Muscle layer of duodenum (tissue), 2 donors: Measurements from ENCODE around the gene ANKRD27.
"Not testable (repeated sequence)": the region's sequence is repeated elsewhere in the genome, so short reads cannot be mapped to it uniquely, and the experiment has no call there.

ENCODE experiments used
- H3K27ac ChIP-seq: one replicate; pipeline ENCODE4 v1.7.0; 2013; ENCODE audit warnings: mild to moderate bottlenecking, low read length
- H3K27me3 ChIP-seq: one replicate; pipeline ENCODE4 v1.7.0; 2013; ENCODE audit warnings: low read depth, mild to moderate bottlenecking, control low read depth, low read length
- H3K36me3 ChIP-seq, 2 donors: one replicate each; pipeline ENCODE4 v1.7.0; 2013; ENCODE audit warnings: low read length in 2 of 2, control low read depth in 1 of 2, mild to moderate bottlenecking in 1 of 2; ENCODE audit not compliant: insufficient read depth in 2 of 2, control insufficient read depth in 1 of 2
- H3K4me1 ChIP-seq, 2 donors: one replicate each; pipeline ENCODE4 v1.7.0; 2013; ENCODE audit warnings: low read length in 2 of 2, mild to moderate bottlenecking in 2 of 2, control low read depth in 1 of 2, moderate library complexity in 1 of 2; ENCODE audit not compliant: insufficient read depth in 2 of 2, control insufficient read depth in 1 of 2
- H3K4me3 ChIP-seq, 2 donors: one replicate each; pipeline ENCODE4 v1.7.0; 2013; ENCODE audit warnings: low read length in 2 of 2, low read depth in 1 of 2, mild to moderate bottlenecking in 1 of 2
- H3K9me3 ChIP-seq, 2 donors: one replicate each; pipeline ENCODE4 v1.7.0; 2013; ENCODE audit warnings: low read length in 2 of 2, control low read depth in 1 of 2, mild to moderate bottlenecking in 1 of 2; ENCODE audit not compliant: control insufficient read depth in 1 of 2
- donor health status: healthy.

Gene ANKRD27

DNA sequence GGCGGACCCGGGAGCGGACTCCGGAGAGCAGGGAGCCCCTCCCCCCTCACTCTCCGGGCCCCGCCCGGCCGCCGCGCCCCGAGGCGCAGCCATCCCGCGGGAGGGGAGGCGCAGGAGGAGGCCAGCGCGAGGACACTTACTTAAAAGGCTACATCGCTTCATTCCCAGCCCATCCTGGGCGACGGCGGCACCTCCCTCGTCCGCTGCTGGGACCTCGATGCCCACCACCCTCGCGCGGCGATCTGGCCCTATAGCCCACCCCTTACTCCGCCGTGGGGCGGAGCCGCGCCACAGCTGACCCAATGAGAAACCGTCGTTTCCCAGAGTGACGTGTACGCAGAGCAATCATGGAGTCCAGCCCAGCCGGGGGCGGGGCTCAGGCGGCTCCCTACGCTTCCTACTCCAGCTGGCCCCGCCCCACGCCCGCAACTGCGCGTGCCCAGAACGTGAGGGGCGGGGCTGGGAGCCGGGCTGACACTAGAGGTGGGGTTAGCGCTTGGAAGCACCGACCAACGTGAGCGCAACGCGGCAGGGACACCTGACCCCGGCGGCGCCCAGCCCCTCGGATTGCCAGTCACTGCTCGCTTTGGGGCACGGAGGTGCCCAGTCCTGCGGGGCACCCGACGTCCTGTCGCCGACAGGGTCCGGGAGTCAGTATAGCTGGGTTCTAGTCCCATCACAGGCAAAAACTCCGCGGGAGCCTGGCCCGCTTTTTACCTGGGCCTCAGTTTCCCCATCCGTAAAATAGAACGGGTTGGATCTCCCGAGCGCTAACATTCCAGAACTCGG lies at the start of gene ANKRD27:
TSS of gene ANKRD27 (minus strand) at position 250 of the 789 bp plus-strand sequence. CDS start 16,165 bp downstream, outside the sequence.
- Histone ChIP-seq H3K4me3 (peak within 1 kb of the TSS; percentile 66 to 90), H3K36me3 (no peaks in the 10 kb centered on the region), H3K4me1 (peaks cover 4 to 33% of the 10 kb centered on the region in 2 donors), H3K27me3 (peaks cover 11% of the 10 kb centered on the region), H3K9me3 (no peaks in the 10 kb centered on the region), H3K27ac (peak within 1 kb of the TSS; percentile 31)

DNA sequence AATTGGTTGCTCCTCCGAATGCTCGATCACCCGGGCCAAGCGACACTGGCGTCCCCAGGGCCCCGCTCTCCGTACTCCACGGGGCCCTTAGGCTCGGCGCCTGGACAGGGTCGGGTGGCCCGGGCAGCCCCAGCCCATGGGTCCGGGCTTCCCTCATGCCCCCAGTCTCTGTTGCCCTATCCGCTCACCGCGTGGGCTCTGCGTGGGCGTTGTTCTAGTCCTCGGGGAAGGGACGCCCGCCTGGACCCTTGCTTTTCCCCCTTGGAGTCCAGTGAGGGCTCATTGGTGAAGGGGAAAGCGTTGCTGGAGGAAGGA lies 45.9 kb upstream of the ANKRD27 start:
- H3K9me3 ChIP-seq: no peaks in the 10 kb centered on the region
- H3K27ac ChIP-seq: no peak overlapping the region
- no peaks in the 10 kb centered on the region for H3K4me1 ChIP-seq
- no peak overlapping the region for H3K4me3 ChIP-seq
- H3K27me3 ChIP-seq: no peaks in the 10 kb centered on the region
- H3K36me3 ChIP-seq: no peaks in the 10 kb centered on the region

DNA sequence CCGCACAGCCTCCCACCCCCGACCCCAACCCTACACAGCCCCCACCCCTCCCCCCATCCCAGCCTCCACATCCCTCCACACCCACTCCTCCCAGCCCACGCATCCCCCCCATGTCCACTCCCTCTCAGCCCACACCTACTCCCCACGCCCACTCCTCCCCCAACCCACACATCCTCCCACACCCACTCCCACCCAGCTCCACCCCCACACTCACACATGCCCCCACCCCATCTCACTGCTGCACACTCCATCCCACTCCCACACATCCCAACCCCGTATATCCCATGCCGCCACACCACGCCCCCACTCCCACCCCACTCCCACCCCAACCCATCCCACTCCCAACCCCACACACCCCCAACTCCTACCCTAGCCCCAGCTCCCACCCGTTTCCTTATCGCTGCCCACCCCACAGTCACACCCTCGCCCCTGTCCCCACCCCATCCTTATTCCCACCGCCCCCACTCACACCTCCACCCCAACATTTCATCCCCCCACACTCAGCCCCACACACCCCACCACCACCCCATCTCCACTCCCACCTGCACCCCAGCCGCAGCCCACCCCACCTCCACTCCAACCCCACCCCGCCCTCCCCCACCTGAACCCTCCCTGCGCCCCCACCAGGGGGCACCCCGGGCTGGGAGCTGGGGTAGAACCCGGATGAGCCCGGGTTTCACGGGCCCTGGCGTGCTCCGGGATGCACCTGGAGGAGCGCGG lies 45.4 kb upstream of the ANKRD27 start:
- Histone ChIP-seq H3K4me1 (no peaks in the 10 kb centered on the region), H3K4me3 (no peak overlapping the region), H3K9me3 (no peaks in the 10 kb centered on the region), H3K36me3 (no peaks in the 10 kb centered on the region), H3K27me3 (no peaks in the 10 kb centered on the region), H3K27ac (no peak overlapping the region)

DNA sequence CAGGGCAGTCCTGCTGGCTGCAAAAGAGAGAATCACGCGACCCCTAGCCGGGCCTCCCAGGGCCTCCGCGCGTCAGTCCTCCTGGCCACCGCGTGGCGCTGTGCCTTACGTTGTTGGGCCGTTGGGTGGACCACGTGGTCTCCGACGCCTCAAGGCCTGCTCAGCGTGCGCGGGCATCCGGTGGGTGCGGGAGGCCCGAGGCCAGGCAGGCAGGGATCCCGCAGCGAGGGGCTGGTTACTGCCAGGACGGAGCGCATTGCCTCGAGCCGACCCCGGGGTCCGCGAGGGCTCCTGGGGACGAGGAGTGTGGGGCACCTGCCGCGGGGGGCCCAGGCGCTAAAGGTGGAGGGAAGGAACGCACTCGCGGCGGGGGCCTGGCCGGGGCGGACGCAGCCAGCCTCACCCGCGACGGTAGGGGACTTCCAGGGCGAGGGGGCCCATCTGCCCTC lies 44.7 kb upstream of the ANKRD27 start, which contains the start of gene TDRD12:
TSS of gene TDRD12 (plus strand) at position 157 of the 449 bp plus-strand sequence. CDS start 306 bp downstream, outside the sequence.
- Histone ChIP-seq H3K4me3 (no peak within 1 kb of the TSS), H3K9me3 (no peaks in the 10 kb centered on the region), H3K27me3 (no peaks in the 10 kb centered on the region), H3K4me1 (no peaks in the 10 kb centered on the region), H3K27ac (no peak within 1 kb of the TSS), H3K36me3 (peaks cover 0 to 5% of the 10 kb centered on the region in 2 donors)

DNA sequence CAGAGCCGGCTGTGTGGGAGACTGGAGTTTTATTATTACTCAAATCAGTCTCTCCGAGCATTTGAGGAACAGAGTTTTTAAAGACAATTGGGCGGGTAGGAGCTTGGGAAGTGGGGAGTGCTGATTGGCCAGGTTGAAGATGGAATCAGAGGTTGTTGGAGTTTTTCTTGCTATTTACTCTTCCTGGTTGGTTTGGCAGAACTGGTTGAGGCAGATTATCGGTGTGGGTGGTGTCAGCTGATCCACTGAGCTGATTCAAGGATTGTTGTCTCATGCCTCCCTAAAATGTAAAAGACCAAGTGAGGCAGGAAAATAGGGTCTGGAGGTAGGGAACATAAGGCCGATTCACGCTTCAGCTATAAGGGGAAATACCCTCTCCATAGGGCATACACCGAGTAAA lies 43.3 kb upstream of the ANKRD27 start:
- H3K4me3 ChIP-seq: no peak overlapping the region
- H3K27ac ChIP-seq: no peak overlapping the region
- no peaks in the 10 kb centered on the region for H3K4me1 ChIP-seq
- no peaks in the 10 kb centered on the region for H3K27me3 ChIP-seq
- H3K36me3 ChIP-seq: peaks cover 0 to 11% of the 10 kb centered on the region in 2 donors
- no peaks in the 10 kb centered on the region for H3K9me3 ChIP-seq

DNA sequence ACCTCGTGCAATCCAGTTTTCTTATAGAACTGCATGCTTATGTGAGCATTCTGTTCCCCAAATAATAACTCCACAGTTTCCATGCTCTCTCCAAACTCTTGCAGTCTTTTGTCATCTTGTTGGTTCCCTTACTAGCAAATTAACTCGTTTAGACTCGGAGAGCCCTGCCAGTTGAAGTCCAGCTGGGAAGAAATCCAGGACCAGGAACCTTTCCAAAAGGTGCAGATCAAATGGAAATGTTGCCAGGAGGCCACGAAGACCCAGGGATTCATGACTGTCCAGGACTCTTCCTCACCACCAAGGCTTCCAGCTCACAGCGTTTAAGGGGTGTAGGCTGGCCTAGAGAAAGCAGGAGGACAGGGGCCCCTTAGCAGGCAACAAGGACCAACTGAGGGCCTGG lies 42.5 kb upstream of the ANKRD27 start:
- H3K4me1 ChIP-seq: no peaks in the 10 kb centered on the region
- no peak overlapping the region for H3K27ac ChIP-seq
- no peaks in the 10 kb centered on the region for H3K9me3 ChIP-seq
- no peaks in the 10 kb centered on the region for H3K27me3 ChIP-seq
- peaks cover 0 to 13% of the 10 kb centered on the region in 2 donors for H3K36me3 ChIP-seq
- no peak overlapping the region for H3K4me3 ChIP-seq

DNA sequence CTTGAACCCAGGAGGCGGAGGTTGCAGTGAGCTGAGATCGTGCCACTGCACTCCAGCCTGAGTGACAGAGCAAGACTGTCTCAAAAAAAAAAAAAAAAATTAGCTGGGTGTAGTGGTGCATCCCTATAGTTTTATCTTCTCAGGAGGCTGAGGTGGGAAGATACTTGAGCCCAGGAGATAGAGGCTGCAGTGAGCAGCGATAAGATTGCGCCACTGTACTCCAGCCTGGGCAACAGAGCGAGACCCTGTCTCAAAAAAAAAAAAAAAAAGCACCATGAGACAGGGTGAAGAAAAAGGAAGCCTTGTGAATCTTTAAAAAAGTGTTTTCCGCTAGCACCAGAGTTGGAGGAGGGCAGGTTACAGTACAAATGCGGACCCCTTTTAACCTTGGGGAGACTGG lies 41.2 kb upstream of the ANKRD27 start:
- peaks cover 2 to 13% of the 10 kb centered on the region in 2 donors for H3K36me3 ChIP-seq
- not testable (repeated sequence) for H3K4me1 ChIP-seq, H3K27me3 ChIP-seq, H3K9me3 ChIP-seq, H3K27ac ChIP-seq, H3K4me3 ChIP-seq

DNA sequence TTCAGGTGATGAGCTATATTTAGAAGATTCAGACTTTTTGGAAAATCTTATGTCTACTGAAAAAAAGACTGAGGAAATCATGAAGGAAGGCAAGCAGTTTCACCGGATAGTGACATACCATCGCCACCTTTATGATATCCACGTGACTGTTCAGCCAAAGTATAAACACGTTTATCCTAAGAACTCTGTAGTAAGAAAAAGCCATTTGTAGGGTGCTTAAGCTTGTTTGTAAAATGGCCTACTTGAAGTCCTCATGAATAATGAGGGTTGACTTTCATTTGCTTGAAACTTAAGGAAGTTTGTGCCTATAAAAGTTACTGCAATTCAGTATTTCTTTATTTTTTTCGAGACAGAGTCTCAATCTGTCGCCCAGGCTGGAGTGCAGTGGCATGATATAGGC lies 36.8 kb upstream of the ANKRD27 start:
- no peaks in the 10 kb centered on the region for H3K4me1 ChIP-seq
- no peak overlapping the region for H3K27ac ChIP-seq
- H3K4me3 ChIP-seq: no peak overlapping the region
- no peaks in the 10 kb centered on the region for H3K9me3 ChIP-seq
- peaks cover 7 to 13% of the 10 kb centered on the region in 2 donors for H3K36me3 ChIP-seq
- H3K27me3 ChIP-seq: no peaks in the 10 kb centered on the region

DNA sequence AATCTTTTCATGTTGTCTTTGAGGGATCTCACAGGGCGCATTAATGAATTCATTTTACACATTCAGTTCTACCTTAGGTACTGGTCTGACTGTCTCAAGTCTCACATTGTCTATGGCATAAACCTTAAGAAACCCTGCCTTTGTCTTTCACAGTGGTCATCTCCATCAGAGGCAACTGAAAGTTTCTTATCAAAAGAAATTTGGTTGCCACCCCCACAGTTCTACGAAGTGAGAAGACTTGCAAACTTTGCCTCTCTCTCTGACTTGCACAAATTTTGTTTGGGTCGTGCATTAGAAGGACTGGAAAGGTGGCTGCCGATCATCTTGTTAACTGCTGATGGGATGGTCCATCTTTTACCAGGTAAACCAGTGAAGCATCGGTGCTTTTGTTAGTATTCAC lies 34.1 kb upstream of the ANKRD27 start:
- Histone ChIP-seq H3K4me3 (no peak overlapping the region), H3K9me3 (peaks cover 0 to 5% of the 10 kb centered on the region in 2 donors), H3K27me3 (no peaks in the 10 kb centered on the region), H3K27ac (no peak overlapping the region), H3K36me3 (peaks cover 7 to 14% of the 10 kb centered on the region in 2 donors), H3K4me1 (no peaks in the 10 kb centered on the region)

DNA sequence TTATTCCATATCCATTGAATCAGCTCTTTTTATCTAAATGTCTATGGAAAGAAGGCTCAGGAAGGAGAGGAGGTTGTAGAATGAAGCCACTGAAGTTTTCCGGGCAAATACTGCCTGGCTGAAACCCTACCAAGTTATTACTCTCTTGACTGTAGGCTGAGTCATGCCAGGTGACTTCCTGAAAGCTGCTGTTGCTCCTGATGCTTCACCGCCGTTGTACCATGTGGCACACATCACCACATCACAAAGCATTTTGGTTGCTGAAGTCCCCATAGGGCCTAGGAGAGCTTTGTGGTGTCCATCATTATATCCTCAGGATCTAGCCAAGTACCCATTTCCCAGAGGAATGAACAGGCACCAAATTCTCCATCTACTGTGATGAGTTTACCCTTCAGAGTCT lies 33.5 kb upstream of the ANKRD27 start:
- Histone ChIP-seq H3K27me3 (no peaks in the 10 kb centered on the region), H3K4me3 (no peak overlapping the region), H3K36me3 (peaks cover 7 to 16% of the 10 kb centered on the region in 2 donors), H3K27ac (no peak overlapping the region), H3K9me3 (peaks cover 0 to 8% of the 10 kb centered on the region in 2 donors), H3K4me1 (no peaks in the 10 kb centered on the region)

DNA sequence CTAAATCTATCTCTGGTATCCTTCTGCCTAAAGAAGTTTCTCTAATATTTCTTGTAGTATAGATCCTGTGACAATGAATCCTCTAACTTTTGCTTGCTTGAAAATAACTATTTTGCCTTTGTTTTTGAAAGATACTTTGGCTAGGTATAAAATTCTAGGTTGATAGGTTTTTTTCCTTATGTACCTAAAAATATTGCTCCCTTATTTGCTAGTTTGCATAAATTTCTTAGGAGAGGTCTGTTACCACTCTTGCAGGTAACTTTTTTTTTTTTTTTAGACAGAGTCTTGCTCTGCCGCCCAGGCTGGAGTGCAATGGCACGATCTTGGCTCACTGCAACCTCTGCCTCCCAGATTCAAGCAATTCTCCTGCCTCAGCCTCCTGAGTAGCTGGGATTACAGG lies 29.0 kb upstream of the ANKRD27 start:
- H3K36me3 ChIP-seq: peaks cover 0 to 24% of the 10 kb centered on the region in 2 donors
- not testable (repeated sequence) for H3K4me3 ChIP-seq, H3K4me1 ChIP-seq, H3K27ac ChIP-seq, H3K9me3 ChIP-seq, H3K27me3 ChIP-seq
